T-helper 17 cell (primary cell): ENCODE data around the gene KIAA0040. TPM values are rescaled to one million over a fixed set of nuclear protein-coding genes. Genes with fewer than 3 reads are reported as not detected.

Experiments used
- ATAC-seq: fragments of 150-1000 bp; cut with Tn5 transposase; 2 replicates; pipeline ENCODE4 v1.10.0; 2021; ENCODE audit warnings: mild to moderate bottlenecking, moderate library complexity
- DNase-seq, 3 donors: peaks; one replicate each; pipeline versions ENCODE4 v3.0.0 to v3.0.0-alpha.2; 2020 to 2021
- H3K9me3 ChIP-seq: one replicate; pipeline ENCODE4 v1.7.0; 2013; ENCODE audit warnings: low read length, mild to moderate bottlenecking; ENCODE audit not compliant: control insufficient read depth, poor library complexity, severe bottlenecking
- H3K27ac Mint-ChIP-seq: one replicate; pipeline ENCODE4 v1.8.0; 2022; ENCODE audit warnings: mild to moderate bottlenecking, moderate library complexity, mixed read lengths
- H3K27me3 Mint-ChIP-seq: one replicate; pipeline ENCODE4 v1.8.0; 2022; ENCODE audit warnings: mixed read lengths
- H3K36me3 Mint-ChIP-seq: one replicate; pipeline ENCODE4 v1.8.0; 2022; ENCODE audit warnings: low read depth, mixed read lengths
- H3K4me1 Mint-ChIP-seq: one replicate; pipeline ENCODE4 v1.8.0; 2022; ENCODE audit warnings: mild to moderate bottlenecking, mixed read lengths
- H3K4me3 Mint-ChIP-seq: one replicate; pipeline ENCODE4 v1.8.0; 2022; ENCODE audit warnings: mild to moderate bottlenecking, moderate library complexity, mixed read lengths
- total RNA-seq, 4 donors: library from RNA in 2 of 4; stranded (reverse) in 2 of 4; gene quantifications; one replicate each; pipeline ENCODE4 v1.2.3 and lab custom pipeline; 2022 to 2026

The KIAA0040 gene
- total RNA-seq, 2 donors from 2014 or later = 29.0 to 31.5 TPM

GRCh38 chr1:175174309-175175102 is 18.1 kb downstream of the KIAA0040 start:
- Mint-ChIP-seq H3K27ac (no peak overlapping the region), H3K27me3 (no peaks in the 10 kb centered on the region), H3K4me3 (no peak overlapping the region), H3K36me3 (peaks cover 19% of the 10 kb centered on the region), H3K4me1 (peaks cover 55% of the 10 kb centered on the region)
- DNase-seq = no peak
- no peaks in the 10 kb centered on the region for H3K9me3 ChIP-seq
- peak; percentile 33 for ATAC-seq

GRCh38 chr1:175173531-175173930 is 19.0 kb downstream of the KIAA0040 start:
- H3K4me3 Mint-ChIP-seq = no peak overlapping the region
- DNase-seq = no peak
- ATAC-seq = no peak
- no peaks in the 10 kb centered on the region for H3K9me3 ChIP-seq
- peaks cover 54% of the 10 kb centered on the region for H3K4me1 Mint-ChIP-seq
- no peaks in the 10 kb centered on the region for H3K27me3 Mint-ChIP-seq
- H3K27ac Mint-ChIP-seq = peak overlapping the region; percentile 39
- peaks cover 21% of the 10 kb centered on the region for H3K36me3 Mint-ChIP-seq

- no peaks in the 10 kb centered on the region for H3K27me3 Mint-ChIP-seq
- H3K36me3 Mint-ChIP-seq = peaks cover 21% of the 10 kb centered on the region
- H3K27ac Mint-ChIP-seq = peak overlapping the region; percentile 89
- H3K4me3 Mint-ChIP-seq = no peak overlapping the region
- DNase-seq (no peak), ATAC-seq (no peak)
- no peaks in the 10 kb centered on the region for H3K9me3 ChIP-seq
- H3K4me1 Mint-ChIP-seq = peaks cover 57% of the 10 kb centered on the region
These were observed 20.1 kb downstream of the KIAA0040 start for GRCh38 chr1:175172503-175172902.

DNA sequence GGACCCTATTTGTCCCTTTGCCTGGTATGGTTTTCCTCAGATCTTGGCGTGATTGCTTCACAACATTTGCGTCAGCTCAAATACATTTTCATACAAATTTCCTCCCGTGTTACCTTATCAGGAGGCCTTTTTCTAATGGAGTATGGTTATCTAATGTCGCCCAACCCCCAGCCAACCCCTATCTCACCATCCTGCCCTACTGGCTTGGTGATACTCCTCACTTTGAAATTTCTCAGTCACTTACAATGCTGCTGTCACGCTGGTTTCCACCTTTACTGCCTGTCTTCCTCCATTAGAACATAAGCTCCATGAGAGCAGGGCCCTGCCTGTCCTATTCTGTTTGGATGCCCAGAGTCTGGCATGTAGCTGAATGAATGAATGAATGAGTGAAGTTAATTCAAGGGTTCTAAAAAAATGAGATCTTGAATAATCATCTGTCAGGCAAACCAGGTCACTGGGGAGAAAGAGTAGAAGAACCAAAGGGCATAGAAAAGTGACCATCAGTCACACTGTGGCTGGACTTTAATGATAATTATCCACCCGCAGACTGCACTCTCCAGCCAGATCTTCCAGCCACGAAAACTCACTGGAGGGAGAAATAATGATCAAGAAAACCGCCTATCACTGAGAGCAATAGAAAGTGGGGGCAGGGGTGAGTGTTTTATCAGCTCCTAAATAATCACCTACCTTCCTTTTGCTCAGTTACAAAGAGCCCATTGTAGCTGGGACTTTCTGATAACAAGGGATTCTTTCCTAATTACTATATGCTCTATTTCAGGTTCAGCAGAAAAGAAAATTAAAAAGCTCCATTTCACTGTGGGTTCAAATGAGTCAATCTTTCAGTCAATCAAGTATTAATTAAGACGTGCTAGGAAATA is 21.3 kb downstream of the KIAA0040 start:
- peak overlapping the region; percentile 53 for H3K4me3 Mint-ChIP-seq
- peaks cover 56% of the 10 kb centered on the region for H3K4me1 Mint-ChIP-seq
- no peaks in the 10 kb centered on the region for H3K27me3 Mint-ChIP-seq
- ATAC-seq = no peak
- H3K27ac Mint-ChIP-seq = peak overlapping the region; percentile 89
- H3K36me3 Mint-ChIP-seq = peaks cover 19% of the 10 kb centered on the region
- H3K9me3 ChIP-seq = no peaks in the 10 kb centered on the region
- DNase-seq = no peak

- H3K4me3 Mint-ChIP-seq = no peak overlapping the region
- ATAC-seq (no peak), DNase-seq (no peak)
- peaks cover 21% of the 10 kb centered on the region for H3K36me3 Mint-ChIP-seq
- H3K27me3 Mint-ChIP-seq = no peaks in the 10 kb centered on the region
- no peaks in the 10 kb centered on the region for H3K9me3 ChIP-seq
- peaks cover 53% of the 10 kb centered on the region for H3K4me1 Mint-ChIP-seq
- peak overlapping the region; percentile 82 for H3K27ac Mint-ChIP-seq
These were observed 23.1 kb downstream of the KIAA0040 start for GRCh38 chr1:175169286-175170018.

GRCh38 chr1:175168782-175169181 is 23.8 kb downstream of the KIAA0040 start:
- DNase-seq (no peak), ATAC-seq (no peak)
- Mint-ChIP-seq H3K4me1 (peaks cover 48% of the 10 kb centered on the region), H3K27me3 (no peaks in the 10 kb centered on the region), H3K4me3 (no peak overlapping the region), H3K36me3 (peaks cover 24% of the 10 kb centered on the region), H3K27ac (peak overlapping the region; percentile 82)
- H3K9me3 ChIP-seq = no peaks in the 10 kb centered on the region

DNA sequence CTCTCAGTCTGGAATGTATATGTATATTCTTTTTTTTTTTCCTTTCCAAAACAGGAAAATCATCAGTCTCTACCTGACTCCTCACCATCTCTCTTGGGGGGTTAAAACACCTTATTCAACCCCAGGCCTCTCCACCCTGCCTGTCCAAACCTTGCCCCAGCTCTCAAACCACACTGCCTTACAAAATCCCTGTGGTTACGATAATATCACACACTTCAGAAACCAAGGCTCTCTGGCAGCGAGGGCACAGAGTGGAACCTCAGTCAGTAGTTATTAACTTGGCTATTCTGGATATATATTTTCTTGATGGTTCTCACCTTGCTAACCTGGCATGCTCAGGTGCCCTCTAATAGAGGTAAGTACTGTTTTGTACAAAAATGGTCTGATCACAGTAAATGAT is 24.7 kb downstream of the KIAA0040 start:
- H3K36me3 Mint-ChIP-seq = peaks cover 24% of the 10 kb centered on the region
- ATAC-seq = no peak

DNA sequence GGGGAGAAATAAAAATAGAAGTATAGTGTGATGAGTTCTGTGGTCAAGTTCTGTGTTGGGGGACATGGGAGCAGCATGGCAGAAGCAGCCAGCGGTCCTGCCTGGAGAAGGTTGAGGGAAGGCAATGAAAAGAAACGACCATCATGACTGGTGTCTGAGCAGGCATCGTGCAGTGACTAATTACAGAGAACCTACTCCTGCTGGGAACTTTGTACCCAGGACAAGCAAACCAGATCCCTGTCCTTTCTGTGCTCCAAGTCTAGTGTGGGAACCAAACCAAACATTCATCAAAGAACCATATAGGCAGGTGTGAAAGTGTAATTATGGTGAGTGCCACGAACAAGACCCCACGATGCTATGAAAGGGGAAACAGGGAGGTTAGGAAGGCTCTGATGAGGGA is 25.8 kb downstream of the KIAA0040 start:
- H3K27me3 Mint-ChIP-seq = no peaks in the 10 kb centered on the region
- peaks cover 44% of the 10 kb centered on the region for H3K4me1 Mint-ChIP-seq
- ATAC-seq = no peak
- no peaks in the 10 kb centered on the region for H3K9me3 ChIP-seq
- peaks cover 21% of the 10 kb centered on the region for H3K36me3 Mint-ChIP-seq
- peak overlapping the region; percentile 78 for H3K27ac Mint-ChIP-seq
- DNase-seq = no peak
- H3K4me3 Mint-ChIP-seq = no peak overlapping the region

More for the DNA sequence above, 24.7 kb downstream of the KIAA0040 start:
- peaks cover 48% of the 10 kb centered on the region for H3K4me1 Mint-ChIP-seq
- no peak for DNase-seq
- no peaks in the 10 kb centered on the region for H3K9me3 ChIP-seq
- H3K4me3 Mint-ChIP-seq = no peak overlapping the region
- H3K27ac Mint-ChIP-seq = peak overlapping the region; percentile 82
- no peaks in the 10 kb centered on the region for H3K27me3 Mint-ChIP-seq

DNA sequence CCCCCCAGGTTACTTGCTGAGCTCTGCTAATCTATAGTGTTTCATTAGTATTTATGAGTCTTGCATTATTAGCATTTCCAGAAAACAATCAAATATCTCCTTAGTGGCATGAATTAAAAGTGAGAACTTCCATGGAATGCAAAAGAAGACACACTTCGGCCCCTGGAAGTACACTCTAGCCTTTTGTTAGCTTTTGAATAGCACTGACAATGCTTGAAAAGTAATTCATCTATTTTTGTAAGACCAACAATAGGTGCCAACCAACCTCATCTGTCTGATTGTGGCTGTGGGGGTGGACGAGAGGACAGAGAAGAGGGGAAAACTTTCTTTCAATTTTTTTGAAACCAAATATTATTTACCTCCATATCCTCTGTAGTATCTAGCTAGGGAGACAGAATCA is 27.8 kb downstream of the KIAA0040 start:
- no peaks in the 10 kb centered on the region for H3K9me3 ChIP-seq
- Mint-ChIP-seq H3K4me3 (no peak overlapping the region), H3K27me3 (no peaks in the 10 kb centered on the region), H3K36me3 (peaks cover 21% of the 10 kb centered on the region), H3K4me1 (peaks cover 39% of the 10 kb centered on the region), H3K27ac (no peak overlapping the region)
- DNase-seq (no peak), ATAC-seq (no peak)

- H3K4me1 Mint-ChIP-seq = peaks cover 33% of the 10 kb centered on the region
- DNase-seq (no peak), ATAC-seq (no peak)
- H3K27ac Mint-ChIP-seq = peak overlapping the region; percentile 69
- no peaks in the 10 kb centered on the region for H3K27me3 Mint-ChIP-seq
- no peak overlapping the region for H3K4me3 Mint-ChIP-seq
- peaks cover 16% of the 10 kb centered on the region for H3K36me3 Mint-ChIP-seq
- H3K9me3 ChIP-seq = no peaks in the 10 kb centered on the region
These were observed 28.9 kb downstream of the KIAA0040 start for GRCh38 chr1:175163702-175164101.

GRCh38 chr1:175162955-175163354 is 29.6 kb downstream of the KIAA0040 start:
- H3K36me3 Mint-ChIP-seq = peaks cover 15% of the 10 kb centered on the region
- no peak overlapping the region for H3K4me3 Mint-ChIP-seq
- H3K27ac Mint-ChIP-seq = peak overlapping the region; percentile 69
- no peaks in the 10 kb centered on the region for H3K9me3 ChIP-seq
- no peak for ATAC-seq
- DNase-seq = no peak
- peaks cover 29% of the 10 kb centered on the region for H3K4me1 Mint-ChIP-seq
- no peaks in the 10 kb centered on the region for H3K27me3 Mint-ChIP-seq

GRCh38 chr1:175158170-175158591 is 34.4 kb downstream of the KIAA0040 start:
- H3K9me3 ChIP-seq = no peaks in the 10 kb centered on the region
- peak overlapping the region; percentile 37 for H3K27ac Mint-ChIP-seq
- peaks cover 28% of the 10 kb centered on the region for H3K4me1 Mint-ChIP-seq
- DNase-seq (no peak), ATAC-seq (no peak)
- H3K36me3 Mint-ChIP-seq = peaks cover 8% of the 10 kb centered on the region
- H3K4me3 Mint-ChIP-seq = no peak overlapping the region
- peaks cover 11% of the 10 kb centered on the region for H3K27me3 Mint-ChIP-seq

DNA sequence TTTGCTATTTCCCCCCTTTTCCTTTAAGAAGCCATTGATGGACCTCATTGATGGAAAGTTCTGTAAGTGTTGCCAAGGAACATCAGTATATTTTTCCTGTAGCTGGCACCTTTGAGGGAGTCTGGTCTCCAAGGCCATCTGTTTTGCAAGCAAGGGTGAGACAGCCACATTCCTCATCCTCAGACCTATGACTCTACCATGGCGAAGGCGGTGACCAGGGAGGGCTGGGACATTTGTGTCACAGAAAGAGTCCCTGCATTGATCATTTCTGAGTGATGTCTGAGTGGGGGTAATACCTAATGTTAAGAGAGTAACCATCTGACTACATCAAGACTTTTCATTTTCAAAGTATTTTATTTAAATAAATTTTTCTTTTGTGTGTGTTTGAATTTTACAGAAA is 35.4 kb downstream of the KIAA0040 start:
- H3K9me3 ChIP-seq = no peaks in the 10 kb centered on the region
- Mint-ChIP-seq H3K36me3 (peaks cover 8% of the 10 kb centered on the region), H3K4me1 (peaks cover 29% of the 10 kb centered on the region), H3K27me3 (peaks cover 21% of the 10 kb centered on the region), H3K27ac (no peak overlapping the region), H3K4me3 (no peak overlapping the region)
- DNase-seq (no peak), ATAC-seq (no peak)
